ENCODE measurements around the gene CAPN15.

Gene CAPN15

GRCh38 chr16:526181-527014 lies 1.1 kb upstream of the CAPN15 start:
- peak in 1 of 5 donors; percentile 2 for DNase-seq

DNA sequence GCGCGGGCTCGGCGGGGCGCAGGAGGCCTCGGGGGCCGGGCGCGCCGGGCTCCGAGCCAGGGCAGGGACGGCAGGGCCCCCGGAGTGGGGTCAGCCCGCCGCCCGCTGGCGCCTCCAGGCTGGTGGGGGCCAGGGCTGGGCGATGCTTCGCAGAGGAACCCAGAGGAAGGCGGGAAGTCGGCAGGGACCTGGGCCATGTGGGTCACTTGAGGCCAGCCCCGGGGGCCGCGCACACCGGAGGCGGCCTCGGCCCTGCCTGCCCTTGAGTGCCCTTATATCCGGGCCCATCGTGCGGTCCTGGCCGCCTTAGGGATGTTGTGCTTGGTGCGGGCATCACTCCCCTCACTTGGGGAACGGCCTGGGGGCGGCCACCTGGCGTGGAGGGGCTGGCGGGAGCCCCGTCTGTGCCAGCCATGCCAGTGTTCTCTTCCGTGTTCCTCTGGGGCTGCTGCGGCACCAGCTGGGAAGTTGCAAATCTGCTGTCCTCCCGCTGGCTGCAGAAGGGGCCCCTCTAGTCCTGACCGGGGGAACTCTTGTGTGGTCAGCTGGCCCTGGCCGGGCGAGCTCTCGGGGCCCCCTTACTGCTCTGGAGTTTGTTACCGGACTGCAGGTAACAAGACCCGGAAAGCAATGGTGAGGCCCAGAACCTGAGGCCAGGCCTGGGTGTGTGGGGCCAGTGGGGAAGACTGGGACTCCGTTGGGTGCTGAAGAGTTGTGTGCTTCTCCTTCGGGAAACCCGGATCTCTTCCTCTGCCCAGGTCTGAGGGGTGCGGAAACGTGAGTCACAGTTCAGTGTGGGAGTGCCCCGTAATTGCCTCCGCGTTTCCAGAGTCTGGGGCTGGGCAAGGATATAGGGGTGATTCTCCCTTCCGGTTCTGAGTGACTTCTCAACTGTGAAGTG lies 849 bp downstream of the CAPN15 start:
- DNase-seq, result peak in 2 of 5 donors; percentile 21 to 36

- peak in 1 of 5 donors; percentile 52 for DNase-seq
Measured at GRCh38 chr16:529012-529575, 1.6 kb downstream of the CAPN15 start.

DNA sequence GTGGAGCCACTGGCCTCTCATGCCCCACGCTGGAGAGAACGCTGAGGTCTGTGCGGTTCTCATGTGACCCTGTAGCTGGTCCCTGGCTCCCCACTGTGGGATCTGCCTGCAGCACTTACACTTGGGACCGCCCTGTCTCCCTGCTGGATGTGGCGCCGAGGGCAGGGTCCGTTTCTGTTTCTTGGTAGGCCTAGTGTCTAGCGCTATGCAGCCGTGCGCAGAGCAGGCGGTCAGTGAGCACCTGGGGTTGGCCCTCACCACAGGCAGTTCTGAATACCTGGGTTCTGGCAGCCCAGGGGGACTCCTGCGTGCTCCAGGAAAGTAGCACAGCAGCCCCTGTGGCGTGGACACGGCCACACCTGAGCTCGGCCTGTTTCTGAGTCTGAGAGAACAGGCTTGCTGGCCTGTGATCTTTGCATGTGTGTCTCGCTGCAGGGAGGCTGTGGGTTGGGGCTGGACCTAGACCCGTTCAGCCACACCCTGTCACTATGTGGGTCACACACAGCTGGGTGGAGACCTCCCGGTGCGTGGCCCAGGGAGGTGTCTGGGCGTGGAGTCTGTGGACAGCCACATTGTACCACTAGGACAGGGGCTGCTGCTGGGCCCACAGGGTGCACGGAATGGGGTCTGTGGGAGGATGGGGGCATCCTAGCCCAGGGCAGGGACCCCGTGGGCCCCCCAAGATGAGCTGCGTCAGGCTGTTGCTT lies 2.8 kb downstream of the CAPN15 start:
- DNase-seq, result no peak

DNA sequence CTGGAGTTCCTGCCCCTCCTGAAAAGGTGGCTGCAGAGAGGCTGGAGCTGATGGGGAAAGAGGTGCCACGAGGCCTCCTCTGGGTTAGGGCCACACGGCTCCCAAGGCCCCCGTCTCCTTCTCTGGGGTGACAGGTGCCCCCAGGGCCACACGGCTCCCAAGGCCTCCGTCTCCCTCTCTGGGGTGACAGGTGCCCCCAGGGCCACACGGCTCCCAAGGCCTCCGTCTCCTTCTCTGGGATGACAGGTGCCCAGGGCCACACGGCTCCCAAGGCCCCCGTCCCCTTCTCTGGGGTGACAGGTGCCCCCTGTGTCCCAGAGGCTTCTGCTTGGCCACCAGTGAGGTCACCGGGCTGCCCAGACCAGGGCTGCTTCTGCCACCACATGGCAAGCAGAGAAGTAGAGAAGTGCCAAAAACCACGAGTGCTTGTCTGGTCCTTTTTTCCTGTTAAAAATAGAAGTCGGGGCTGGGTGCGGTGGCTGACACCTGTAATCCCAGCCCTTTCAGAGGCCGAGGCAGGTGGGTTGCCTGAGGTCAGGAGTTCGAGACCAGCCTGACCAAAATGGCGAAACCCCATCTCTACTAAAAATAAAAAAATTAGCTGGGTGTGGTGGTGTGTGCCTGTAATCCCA lies 4.1 kb downstream of the CAPN15 start:
- no peak for DNase-seq

GRCh38 chr16:533391-534123 lies 6.0 kb downstream of the CAPN15 start:
- no peak for DNase-seq

DNA sequence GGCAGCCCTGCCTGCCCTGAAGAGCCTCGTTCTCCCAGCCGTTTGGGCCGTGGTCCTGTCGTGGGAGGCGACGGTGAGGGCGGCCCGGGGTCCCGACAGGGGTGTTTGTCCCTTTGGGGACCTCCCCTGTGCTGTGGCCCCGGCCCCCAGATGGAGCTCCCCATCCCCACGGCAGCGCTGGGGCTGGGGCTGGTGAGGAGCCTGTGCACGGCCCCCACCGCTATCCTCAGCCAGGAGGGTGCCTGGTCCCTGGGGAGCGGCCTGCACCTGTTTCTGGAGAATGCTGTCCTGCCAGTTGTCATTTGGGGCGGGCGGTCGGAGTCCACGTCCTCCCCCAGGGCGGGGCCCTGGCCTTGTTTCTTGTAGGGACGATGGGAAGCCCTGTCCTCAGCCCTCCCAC lies 6.6 kb downstream of the CAPN15 start:
- no peak for DNase-seq

- DNase-seq, result no peak
Measured at GRCh38 chr16:534856-535445, 7.4 kb downstream of the CAPN15 start.

DNA sequence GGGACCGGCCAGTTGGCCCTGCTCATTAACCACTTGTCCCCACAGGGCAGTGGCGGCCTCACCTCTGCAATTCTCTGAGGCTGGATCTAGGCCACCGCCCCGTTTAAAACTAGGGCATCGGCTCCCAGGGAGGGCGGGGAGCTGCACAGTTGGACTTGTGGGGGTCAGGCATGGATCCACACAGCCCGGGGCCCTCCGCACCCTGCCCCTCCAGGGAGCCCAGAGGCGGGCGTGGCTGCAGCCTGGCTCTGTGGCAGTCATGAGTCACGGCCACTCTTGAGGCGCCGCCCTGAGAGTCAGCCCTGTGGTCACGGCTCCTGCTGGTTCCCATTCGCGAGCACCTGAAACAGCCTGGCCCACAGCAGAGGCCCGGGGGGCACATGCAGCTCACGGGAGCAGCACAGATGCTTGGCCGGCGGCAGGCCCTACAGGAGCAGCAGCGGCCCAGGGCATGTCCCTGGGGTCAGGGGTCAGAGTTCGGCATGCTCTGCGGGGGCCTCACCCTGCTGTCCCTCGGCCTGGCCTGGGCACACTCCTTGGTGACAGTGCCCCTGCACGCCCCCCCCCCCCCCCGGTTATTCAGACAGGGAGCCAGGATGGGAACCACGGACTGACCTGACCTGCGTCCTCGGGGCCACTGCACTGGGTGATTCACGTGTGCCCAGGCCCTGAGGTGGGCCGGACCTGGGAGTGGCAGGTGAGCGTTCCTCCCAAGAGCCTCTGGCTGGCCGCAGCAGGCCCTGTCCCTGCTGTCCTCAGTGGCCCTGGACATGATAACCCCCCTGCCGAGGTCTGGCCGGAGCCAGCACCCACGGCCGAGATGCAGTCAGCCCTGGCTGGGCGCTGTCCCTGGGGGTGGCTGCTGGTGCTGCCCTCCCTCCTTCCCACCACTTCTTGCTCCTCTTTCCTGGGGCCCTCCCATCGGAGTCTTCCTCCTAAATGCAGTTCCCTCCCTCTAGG lies 8.2 kb downstream of the CAPN15 start:
- DNase-seq, result no peak

DNA sequence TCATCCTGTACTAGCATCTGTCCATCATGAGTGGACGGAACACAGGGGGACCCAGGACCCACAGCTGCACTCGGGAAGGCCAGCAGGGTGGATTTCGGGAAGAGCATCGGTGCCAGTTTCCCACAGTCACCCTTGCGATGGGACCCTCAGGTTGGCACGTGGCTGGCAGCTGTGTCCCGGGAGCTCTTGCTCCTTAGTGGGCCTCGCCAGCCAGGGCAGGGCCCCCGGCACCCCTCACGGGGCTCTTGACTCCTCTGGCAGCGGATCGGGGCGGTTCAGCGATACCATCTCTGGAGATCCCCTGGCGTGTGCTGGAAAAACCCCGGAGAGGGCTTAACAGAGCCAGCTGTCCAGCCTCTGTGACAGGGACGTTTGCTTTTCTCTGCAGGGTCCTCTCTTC lies 9.2 kb downstream of the CAPN15 start:
- no peak for DNase-seq

DNA sequence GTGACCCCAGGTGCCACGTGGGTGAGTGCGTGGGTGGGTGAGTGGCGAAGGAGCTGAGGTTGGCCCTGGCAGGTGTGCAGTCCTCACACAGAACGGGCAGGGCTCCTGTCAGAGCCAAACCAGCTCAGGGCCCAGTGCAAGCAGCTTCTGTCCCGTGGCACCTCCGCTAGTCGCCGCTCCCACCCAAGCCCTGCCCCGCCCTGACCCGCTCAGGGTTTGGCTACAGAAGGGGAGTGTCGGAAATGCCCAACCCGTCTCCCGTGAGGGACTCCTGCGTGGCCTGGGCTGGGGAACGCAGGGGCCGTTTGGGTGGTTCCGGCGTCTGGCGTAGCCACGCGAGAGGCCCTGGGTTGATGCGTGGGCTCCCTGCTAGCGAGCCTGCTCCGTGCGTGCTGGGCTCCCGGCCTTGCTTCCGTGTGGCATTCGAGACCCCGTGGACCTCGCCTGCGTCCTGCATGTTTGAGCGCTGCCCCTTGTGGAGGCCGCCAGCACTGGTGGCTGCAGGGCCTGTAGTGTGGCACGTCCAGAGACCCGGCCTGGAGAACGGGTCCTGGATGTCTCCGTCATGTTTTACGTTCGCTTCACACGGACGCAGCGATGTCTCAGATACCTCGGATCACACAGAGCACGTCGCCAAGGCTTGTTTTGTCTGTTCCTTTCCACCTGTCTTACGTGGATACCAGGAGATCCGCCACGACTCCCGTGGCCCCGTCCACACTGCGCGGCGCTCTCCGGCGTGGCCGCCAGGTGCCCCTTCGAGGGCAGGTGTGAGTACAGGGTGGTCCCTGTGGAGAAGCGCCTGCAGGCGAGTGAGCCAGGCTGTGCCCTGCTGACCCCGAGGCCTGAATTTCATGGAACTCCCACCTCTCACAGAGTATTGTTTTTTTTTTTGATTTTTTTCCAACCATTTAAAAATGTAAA lies 10.2 kb downstream of the CAPN15 start:
- no peak for DNase-seq

DNA sequence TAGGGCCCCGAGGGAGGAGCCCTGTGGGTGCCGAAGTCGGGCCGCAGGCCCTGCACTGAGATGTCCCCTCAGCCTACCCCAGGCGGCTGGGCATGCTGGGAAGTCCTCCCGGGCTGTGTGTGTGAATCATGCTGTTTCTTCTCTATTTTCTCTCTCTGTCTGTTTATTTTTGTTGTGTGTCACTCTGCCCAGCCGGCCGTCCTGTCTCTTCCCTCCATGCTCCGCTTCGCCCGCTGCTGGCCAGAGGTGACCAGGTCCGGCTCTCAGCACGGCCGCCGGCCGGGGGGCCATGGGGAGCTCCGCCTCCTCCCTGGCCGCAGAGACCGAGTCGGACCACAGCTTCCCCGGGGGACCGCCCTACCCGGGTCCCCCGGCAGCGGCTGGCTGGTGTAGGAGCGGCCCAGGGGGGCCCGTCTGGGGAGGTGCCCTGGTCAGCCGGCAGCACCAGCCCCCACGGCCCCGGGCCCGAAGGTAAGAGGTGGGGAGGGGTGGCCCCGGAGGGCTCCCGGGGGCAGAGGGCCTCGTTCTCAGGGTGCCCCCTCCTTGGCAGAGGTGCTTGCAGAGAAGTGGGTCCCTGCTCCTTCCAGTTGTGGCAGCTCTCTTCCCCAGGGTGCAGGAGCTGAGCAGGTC lies 12.5 kb downstream of the CAPN15 start:
- no peak for DNase-seq

- no peak for DNase-seq
Measured at GRCh38 chr16:540645-541340, 13.3 kb downstream of the CAPN15 start.

GRCh38 chr16:543301-544164 lies 16.0 kb downstream of the CAPN15 start:
- no peak for DNase-seq

- DNase-seq, result no peak
Measured at GRCh38 chr16:544517-544916, 17.0 kb downstream of the CAPN15 start.

All from T-helper 1 cell (primary cell).